Stimulated activated CD8-positive, alpha-beta memory T cell treated with anti-CD3 and anti-CD28 coated beads, Interleukin-7, amount 100 ng/mL, for 1 hour (primary cell): ENCODE data around the gene SLF2.
"Not testable (repeated sequence)": the region's sequence is repeated elsewhere in the genome, so short reads cannot be mapped to it uniquely, and the experiment has no call there.

Experiments used
- DNase-seq, 2 donors: peaks; one replicate each; pipeline ENCODE4 v3.0.0-alpha.2; 2020; ENCODE audit warnings: low read depth in 2 of 2

Gene SLF2

GRCh38 chr10:100878291-100878910 is 34.4 kb upstream of the SLF2 start:
- DNase-seq: no peak

- DNase-seq: no peak
Observed at GRCh38 chr10:100879741-100880360, 32.9 kb upstream of the SLF2 start.

GRCh38 chr10:100881556-100882213 is 31.1 kb upstream of the SLF2 start:
- no peak for DNase-seq

- no peak for DNase-seq
Observed at GRCh38 chr10:100882252-100882651, 30.5 kb upstream of the SLF2 start.

- DNase-seq: no peak
Observed at GRCh38 chr10:100882671-100883311, 30.0 kb upstream of the SLF2 start.

GRCh38 chr10:100883312-100883821 is 29.4 kb upstream of the SLF2 start:
- DNase-seq: no peak

- not testable (repeated sequence) for DNase-seq
Observed at GRCh38 chr10:100885611-100886010, 27.2 kb upstream of the SLF2 start.

- no peak for DNase-seq
Observed at GRCh38 chr10:100886091-100886490, 26.7 kb upstream of the SLF2 start.

GRCh38 chr10:100886521-100886920 is 26.2 kb upstream of the SLF2 start:
- DNase-seq: no peak

GRCh38 chr10:100886963-100887362 is 25.8 kb upstream of the SLF2 start:
- no peak for DNase-seq

GRCh38 chr10:100887761-100888296 is 24.9 kb upstream of the SLF2 start:
- no peak for DNase-seq

- DNase-seq: no peak
Observed at GRCh38 chr10:100888957-100889356, 23.8 kb upstream of the SLF2 start.

GRCh38 chr10:100889546-100889945 is 23.2 kb upstream of the SLF2 start:
- no peak for DNase-seq

- no peak for DNase-seq
Observed at GRCh38 chr10:100890141-100890672, 22.6 kb upstream of the SLF2 start.

- DNase-seq: no peak
Observed at GRCh38 chr10:100890673-100891317, 22.0 kb upstream of the SLF2 start.

- no peak for DNase-seq
Observed at GRCh38 chr10:100894033-100894432, 18.7 kb upstream of the SLF2 start.

- no peak for DNase-seq
Observed at GRCh38 chr10:100894589-100895294, 18.0 kb upstream of the SLF2 start.

- DNase-seq: no peak
Observed at GRCh38 chr10:100895346-100895745, 17.4 kb upstream of the SLF2 start.

- no peak for DNase-seq
Observed at GRCh38 chr10:100895896-100896295, 16.9 kb upstream of the SLF2 start.

- no peak for DNase-seq
Observed at GRCh38 chr10:100896876-100897461, 15.8 kb upstream of the SLF2 start.
